ENCODE measurements around the gene COX4I1. TPM values are rescaled to one million over a fixed set of nuclear protein-coding genes. Genes with fewer than 3 reads are reported as not detected.

COX4I1 gene
- total and polyA plus RNA-seq, 4 donors, result 245 to 1,007 (median 419) TPM

DNA sequence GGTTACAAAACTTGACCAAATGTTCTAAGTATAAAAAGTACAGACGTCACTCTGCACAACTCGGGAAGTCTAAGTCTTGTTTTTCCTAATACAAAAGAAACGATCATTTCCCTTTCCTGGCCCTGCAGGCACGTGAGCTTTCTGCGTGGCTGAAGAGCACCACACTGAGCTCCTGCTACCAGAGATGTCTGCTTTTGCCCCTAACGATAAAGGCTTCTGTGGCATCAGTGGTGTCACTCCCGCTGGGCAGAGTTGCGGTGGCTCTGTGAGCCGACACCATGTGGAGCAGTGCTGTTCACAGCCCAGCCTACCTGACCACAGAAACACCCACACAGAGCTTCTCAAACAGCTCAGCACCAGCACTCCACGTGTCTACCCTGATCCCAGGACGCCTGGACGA lies 20.6 kb upstream of the COX4I1 start:
- 89 to 90% methylated on average over 12 of the region's 12 CpGs for WGBS, 2 donors
- no peaks in the 10 kb centered on the region for H3K4me1 ChIP-seq (ENCODE audit: control insufficient read depth in 1 of 2, insufficient read depth in 2 of 2, low read length in 2 of 2)
- H3K36me3 ChIP-seq (ENCODE audit: control insufficient read depth in 1 of 2, insufficient read depth in 2 of 2, low read length in 1 of 2), result peaks cover 7 to 10% of the 10 kb centered on the region in 2 donors
- no peaks in the 10 kb centered on the region for H3K27me3 ChIP-seq (ENCODE audit: control insufficient read depth in 1 of 2, insufficient read depth in 2 of 2, low read length in 1 of 2)
- peak in 1 of 2 donors; percentile 27 for DNase-seq
- ATAC-seq (ENCODE audit: low FRiP score), result peak; percentile 19
- no peak overlapping the region for H3K4me3 ChIP-seq (ENCODE audit: low read length in 2 of 2)
- intact Hi-C loops (cut with DNase I), result no loop called here
- no peak overlapping the region for H3K27ac ChIP-seq (ENCODE audit: low read depth in 1 of 2, low read length in 2 of 2)
- no peaks in the 10 kb centered on the region for H3K9me3 ChIP-seq (ENCODE audit: control insufficient read depth, low read length)

DNA sequence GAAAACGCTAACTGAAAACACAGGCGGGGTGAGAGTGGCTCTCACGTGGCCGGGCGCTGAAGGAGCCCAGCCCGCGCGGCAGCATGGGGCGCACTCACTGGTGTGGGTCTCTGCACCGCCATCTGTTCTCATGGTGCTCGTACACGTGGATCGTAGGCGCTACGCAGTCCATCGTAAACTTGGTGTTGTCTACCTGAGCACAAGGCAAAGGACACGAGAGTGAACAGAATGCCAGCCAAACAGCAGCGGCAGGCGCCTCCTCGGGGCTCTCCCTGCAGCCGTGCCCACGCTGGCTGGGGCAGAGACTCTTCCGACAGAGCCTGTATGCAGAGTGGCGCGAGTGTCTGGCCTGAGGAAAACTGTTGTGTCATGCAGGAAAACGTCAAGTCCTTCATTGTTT lies 19.2 kb upstream of the COX4I1 start:
- ATAC-seq (ENCODE audit: low FRiP score), result no peak
- no peaks in the 10 kb centered on the region for H3K9me3 ChIP-seq (ENCODE audit: control insufficient read depth, low read length)
- H3K36me3 ChIP-seq (ENCODE audit: control insufficient read depth in 1 of 2, insufficient read depth in 2 of 2, low read length in 1 of 2), result peaks cover 7 to 10% of the 10 kb centered on the region in 2 donors
- H3K4me3 ChIP-seq (ENCODE audit: low read length in 2 of 2), result no peak overlapping the region
- WGBS, 2 donors, result 91 to 92% methylated on average over 26 of the region's 26 CpGs
- H3K27ac ChIP-seq (ENCODE audit: low read depth in 1 of 2, low read length in 2 of 2), result no peak overlapping the region
- H3K27me3 ChIP-seq (ENCODE audit: control insufficient read depth in 1 of 2, insufficient read depth in 2 of 2, low read length in 1 of 2), result no peaks in the 10 kb centered on the region
- no peak for DNase-seq
- intact Hi-C loops (cut with DNase I), result no loop called here
- no peaks in the 10 kb centered on the region for H3K4me1 ChIP-seq (ENCODE audit: control insufficient read depth in 1 of 2, insufficient read depth in 2 of 2, low read length in 2 of 2)

DNA sequence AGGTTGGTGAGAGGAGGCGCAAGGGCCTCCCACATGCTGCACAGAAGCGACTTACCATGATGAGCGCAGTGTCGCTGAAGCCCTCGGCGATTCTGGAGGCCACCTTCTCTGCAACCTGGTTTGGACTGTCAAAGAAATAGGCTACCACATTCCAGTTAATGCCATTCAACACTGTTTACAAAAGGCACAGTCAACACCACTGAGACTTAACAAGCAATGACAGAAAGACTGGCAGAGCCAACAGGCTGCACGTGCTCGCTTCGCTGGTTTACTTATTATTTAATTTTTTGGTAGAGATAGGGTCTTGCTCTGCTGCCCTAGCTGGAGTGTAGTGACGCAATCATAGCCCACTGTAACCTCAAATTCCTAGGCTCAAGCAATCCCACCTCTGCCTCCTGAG lies 18.3 kb upstream of the COX4I1 start:
- Histone ChIP-seq H3K4me3 (ENCODE audit: low read length in 2 of 2) (no peak overlapping the region), H3K27ac (ENCODE audit: low read depth in 1 of 2, low read length in 2 of 2) (no peak overlapping the region), H3K4me1 (ENCODE audit: control insufficient read depth in 1 of 2, insufficient read depth in 2 of 2, low read length in 2 of 2) (no peaks in the 10 kb centered on the region), H3K9me3 (ENCODE audit: control insufficient read depth, low read length) (no peaks in the 10 kb centered on the region), H3K36me3 (ENCODE audit: control insufficient read depth in 1 of 2, insufficient read depth in 2 of 2, low read length in 1 of 2) (peaks cover 7 to 10% of the 10 kb centered on the region in 2 donors), H3K27me3 (ENCODE audit: control insufficient read depth in 1 of 2, insufficient read depth in 2 of 2, low read length in 1 of 2) (no peaks in the 10 kb centered on the region)
- no peak for ATAC-seq (ENCODE audit: low FRiP score)
- intact Hi-C loops (cut with DNase I), result no loop called here
- DNase-seq, result no peak
- 88 to 89% methylated on average over 10 of the region's 10 CpGs for whole genome bisulfite sequencing, 2 donors

DNA sequence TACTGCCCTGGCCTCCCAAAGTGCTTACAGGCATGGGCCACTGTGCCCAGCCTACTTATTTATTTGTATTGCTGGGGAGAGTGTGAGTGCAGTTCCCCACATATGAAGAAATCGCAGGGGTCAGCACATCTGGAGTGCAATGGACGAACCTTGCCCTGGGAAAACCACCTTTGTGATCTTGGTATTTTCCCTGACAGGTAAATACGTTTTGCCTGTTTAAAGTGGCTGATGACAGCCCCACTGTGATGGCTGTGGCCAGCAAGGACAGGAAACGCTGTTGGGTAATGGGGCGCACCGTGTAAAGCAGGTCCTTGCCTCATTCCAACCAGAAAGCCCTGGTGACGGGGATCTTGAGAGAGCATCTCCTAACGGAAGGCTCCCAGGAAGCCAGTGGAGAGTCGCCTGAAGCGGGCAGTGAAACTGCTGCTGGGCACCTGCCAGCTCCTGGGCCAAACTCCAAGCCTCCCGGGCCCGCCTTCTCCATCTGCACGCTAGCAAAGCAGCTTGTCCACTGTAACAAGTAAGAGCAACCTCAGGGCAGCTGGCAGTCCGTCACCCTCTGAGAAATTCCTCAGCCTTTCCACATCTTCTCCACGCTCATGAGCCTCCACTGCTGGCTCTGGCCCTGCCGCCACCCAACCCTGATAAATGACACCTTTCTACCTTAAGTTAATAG lies 17.7 kb upstream of the COX4I1 start:
- peak; percentile 46 for ATAC-seq (ENCODE audit: low FRiP score)
- intact Hi-C loops (cut with DNase I), result no loop called here
- peaks cover 7 to 10% of the 10 kb centered on the region in 2 donors for H3K36me3 ChIP-seq (ENCODE audit: control insufficient read depth in 1 of 2, insufficient read depth in 2 of 2, low read length in 1 of 2)
- H3K4me3 ChIP-seq (ENCODE audit: low read length in 2 of 2), result no peak overlapping the region
- H3K27ac ChIP-seq (ENCODE audit: low read depth in 1 of 2, low read length in 2 of 2), result no peak overlapping the region
- DNase-seq, result peak; percentile 65 to 88
- H3K9me3 ChIP-seq (ENCODE audit: control insufficient read depth, low read length), result no peaks in the 10 kb centered on the region
- 27% methylated on average over 16 of the region's 16 CpGs for WGBS, 2 donors
- no peaks in the 10 kb centered on the region for H3K27me3 ChIP-seq (ENCODE audit: control insufficient read depth in 1 of 2, insufficient read depth in 2 of 2, low read length in 1 of 2)
- H3K4me1 ChIP-seq (ENCODE audit: control insufficient read depth in 1 of 2, insufficient read depth in 2 of 2, low read length in 2 of 2), result no peaks in the 10 kb centered on the region

DNA sequence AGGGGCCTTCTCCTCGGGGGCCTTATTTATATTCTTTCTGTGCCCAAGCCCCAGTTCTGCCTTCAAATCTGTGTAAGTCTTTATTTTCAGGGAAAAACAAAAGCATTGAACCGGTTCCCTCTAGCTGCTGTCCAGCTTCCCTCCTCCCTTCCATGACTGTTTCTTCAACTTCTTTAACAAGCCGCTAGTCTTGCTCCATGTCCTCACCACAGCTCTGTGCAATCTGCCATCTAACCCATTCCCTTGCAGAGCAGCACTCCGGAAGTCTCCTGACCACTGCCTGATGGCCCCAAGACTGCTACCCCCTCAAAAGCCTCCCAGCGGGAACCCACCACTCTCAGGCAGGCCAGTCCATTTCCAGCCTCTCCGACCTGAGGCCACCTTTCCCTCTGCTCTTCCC lies 17.0 kb upstream of the COX4I1 start:
- Histone ChIP-seq H3K36me3 (ENCODE audit: control insufficient read depth in 1 of 2, insufficient read depth in 2 of 2, low read length in 1 of 2) (peaks cover 4 to 11% of the 10 kb centered on the region in 2 donors), H3K9me3 (ENCODE audit: control insufficient read depth, low read length) (no peaks in the 10 kb centered on the region), H3K4me1 (ENCODE audit: control insufficient read depth in 1 of 2, insufficient read depth in 2 of 2, low read length in 2 of 2) (no peaks in the 10 kb centered on the region), H3K4me3 (ENCODE audit: low read length in 2 of 2) (no peak overlapping the region), H3K27ac (ENCODE audit: low read depth in 1 of 2, low read length in 2 of 2) (no peak overlapping the region), H3K27me3 (ENCODE audit: control insufficient read depth in 1 of 2, insufficient read depth in 2 of 2, low read length in 1 of 2) (no peaks in the 10 kb centered on the region)
- peak in 1 of 2 donors; percentile 23 for DNase-seq
- intact Hi-C loops (cut with DNase I), result no loop called here
- ATAC-seq (ENCODE audit: low FRiP score), result no peak
- 47 to 49% methylated on average over 6 of the region's 6 CpGs for WGBS, 2 donors

DNA sequence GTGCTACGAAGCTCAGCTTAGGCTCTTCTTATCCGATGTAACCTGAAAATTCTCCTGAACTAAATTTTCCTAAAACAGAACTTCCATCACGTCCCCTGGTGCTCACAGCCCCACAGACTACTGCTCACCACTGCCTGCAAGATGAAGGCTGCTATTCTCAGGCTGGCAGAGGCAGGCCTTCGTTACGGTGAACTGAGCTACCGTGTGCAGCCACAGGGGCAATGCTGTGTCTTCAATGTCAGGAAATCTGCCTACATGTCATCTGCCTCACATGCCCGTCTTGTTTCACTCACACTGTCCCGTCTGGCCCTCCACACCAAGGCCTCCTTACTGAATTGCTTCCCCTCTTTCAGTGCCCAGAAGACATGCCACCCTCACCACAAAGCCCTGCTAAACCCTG lies 16.1 kb upstream of the COX4I1 start:
- no peaks in the 10 kb centered on the region for H3K9me3 ChIP-seq (ENCODE audit: control insufficient read depth, low read length)
- ATAC-seq (ENCODE audit: low FRiP score), result no peak
- no peaks in the 10 kb centered on the region for H3K4me1 ChIP-seq (ENCODE audit: control insufficient read depth in 1 of 2, insufficient read depth in 2 of 2, low read length in 2 of 2)
- H3K27me3 ChIP-seq (ENCODE audit: control insufficient read depth in 1 of 2, insufficient read depth in 2 of 2, low read length in 1 of 2), result no peaks in the 10 kb centered on the region
- no peak overlapping the region for H3K27ac ChIP-seq (ENCODE audit: low read depth in 1 of 2, low read length in 2 of 2)
- WGBS, 2 donors, result 95 to 97% methylated on average over 8 of the region's 8 CpGs
- intact Hi-C loops (cut with DNase I), result no loop called here
- H3K4me3 ChIP-seq (ENCODE audit: low read length in 2 of 2), result no peak overlapping the region
- no peak for DNase-seq
- peaks cover 4 to 13% of the 10 kb centered on the region in 2 donors for H3K36me3 ChIP-seq (ENCODE audit: control insufficient read depth in 1 of 2, insufficient read depth in 2 of 2, low read length in 1 of 2)

DNA sequence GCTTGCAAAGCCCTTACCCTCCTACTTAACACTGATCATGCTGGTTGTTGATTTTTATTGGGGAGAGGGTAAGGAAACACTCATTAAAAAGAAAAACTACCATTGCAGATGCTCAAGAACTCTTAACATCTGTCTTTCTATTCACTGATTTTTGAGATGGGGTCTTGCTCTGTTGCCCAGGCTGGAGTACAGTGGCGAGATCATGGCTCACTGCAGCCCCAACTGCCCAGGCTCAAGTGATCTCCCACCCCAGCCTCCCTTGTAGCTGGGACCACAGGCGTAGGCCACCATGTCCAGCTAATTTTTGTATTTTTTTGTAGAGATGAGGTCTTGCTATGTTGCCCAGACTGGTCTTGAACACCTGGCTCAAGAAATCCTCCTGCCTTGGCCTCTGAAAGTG lies 14.7 kb upstream of the COX4I1 start:
- 92 to 94% methylated on average over 2 of the region's 2 CpGs for WGBS, 2 donors
- Histone ChIP-seq H3K9me3 (ENCODE audit: control insufficient read depth, low read length) (no peaks in the 10 kb centered on the region), H3K36me3 (ENCODE audit: control insufficient read depth in 1 of 2, insufficient read depth in 2 of 2, low read length in 1 of 2) (peaks cover 0 to 9% of the 10 kb centered on the region in 2 donors), H3K4me1 (ENCODE audit: control insufficient read depth in 1 of 2, insufficient read depth in 2 of 2, low read length in 2 of 2) (no peaks in the 10 kb centered on the region), H3K4me3 (ENCODE audit: low read length in 2 of 2) (no peak overlapping the region), H3K27me3 (ENCODE audit: control insufficient read depth in 1 of 2, insufficient read depth in 2 of 2, low read length in 1 of 2) (no peaks in the 10 kb centered on the region), H3K27ac (ENCODE audit: low read depth in 1 of 2, low read length in 2 of 2) (no peak overlapping the region)
- DNase-seq (no peak), ATAC-seq (ENCODE audit: low FRiP score) (no peak)
- intact Hi-C loops (cut with DNase I), result no loop called here

DNA sequence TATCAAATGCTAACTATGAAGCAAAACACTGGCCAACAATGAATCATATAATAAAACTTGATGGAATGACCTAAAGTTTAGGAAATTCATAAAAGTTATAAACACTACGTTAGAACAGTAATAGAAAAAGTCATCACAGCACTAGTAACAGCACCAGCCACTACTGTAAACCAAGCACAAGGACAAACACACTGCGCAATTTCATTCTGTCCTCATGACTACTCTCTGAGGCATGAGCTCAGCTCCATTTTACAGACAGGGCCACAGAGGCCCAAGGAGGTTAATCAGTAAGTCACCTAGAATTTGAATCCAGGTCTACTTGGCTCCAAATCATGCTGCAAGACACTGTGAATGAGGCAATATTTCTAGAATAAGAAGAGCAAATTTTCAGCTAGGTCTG lies 13.6 kb upstream of the COX4I1 start:
- intact Hi-C loops (cut with DNase I), result no loop called here
- 87 to 88% methylated on average over 2 of the region's 2 CpGs for WGBS, 2 donors
- Histone ChIP-seq H3K9me3 (ENCODE audit: control insufficient read depth, low read length) (no peaks in the 10 kb centered on the region), H3K4me3 (ENCODE audit: low read length in 2 of 2) (no peak overlapping the region), H3K27ac (ENCODE audit: low read depth in 1 of 2, low read length in 2 of 2) (no peak overlapping the region), H3K27me3 (ENCODE audit: control insufficient read depth in 1 of 2, insufficient read depth in 2 of 2, low read length in 1 of 2) (no peaks in the 10 kb centered on the region), H3K36me3 (ENCODE audit: control insufficient read depth in 1 of 2, insufficient read depth in 2 of 2, low read length in 1 of 2) (peaks cover 0 to 6% of the 10 kb centered on the region in 2 donors), H3K4me1 (ENCODE audit: control insufficient read depth in 1 of 2, insufficient read depth in 2 of 2, low read length in 2 of 2) (no peaks in the 10 kb centered on the region)
- ATAC-seq (ENCODE audit: low FRiP score) (no peak), DNase-seq (no peak)

DNA sequence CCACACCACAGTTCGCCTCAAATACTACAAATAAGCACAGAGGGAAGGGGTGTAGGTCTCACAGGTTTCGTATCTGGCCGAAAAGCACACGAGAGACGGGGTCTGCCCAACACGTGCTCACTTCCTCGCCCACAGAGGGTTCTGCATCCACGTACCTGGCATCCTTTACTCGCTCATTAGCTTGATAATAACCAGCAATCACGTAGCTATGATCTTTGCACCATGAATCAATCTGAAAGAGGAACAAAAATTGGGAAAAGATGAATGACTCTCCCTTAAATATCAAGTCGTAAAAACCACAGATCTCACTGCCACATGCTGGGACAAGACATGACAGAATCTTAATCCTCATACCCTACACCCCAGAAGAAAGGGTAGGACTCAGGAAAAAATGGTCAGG lies 10.7 kb upstream of the COX4I1 start:
- 89 to 93% methylated on average over 11 of the region's 11 CpGs for WGBS, 2 donors
- H3K9me3 ChIP-seq (ENCODE audit: control insufficient read depth, low read length), result no peaks in the 10 kb centered on the region
- H3K4me1 ChIP-seq (ENCODE audit: control insufficient read depth in 1 of 2, insufficient read depth in 2 of 2, low read length in 2 of 2), result no peaks in the 10 kb centered on the region
- peaks cover 0 to 6% of the 10 kb centered on the region in 2 donors for H3K36me3 ChIP-seq (ENCODE audit: control insufficient read depth in 1 of 2, insufficient read depth in 2 of 2, low read length in 1 of 2)
- H3K27me3 ChIP-seq (ENCODE audit: control insufficient read depth in 1 of 2, insufficient read depth in 2 of 2, low read length in 1 of 2), result no peaks in the 10 kb centered on the region
- ATAC-seq (ENCODE audit: low FRiP score), result no peak
- no peak overlapping the region for H3K4me3 ChIP-seq (ENCODE audit: low read length in 2 of 2)
- DNase-seq, result no peak
- H3K27ac ChIP-seq (ENCODE audit: low read depth in 1 of 2, low read length in 2 of 2), result no peak overlapping the region
- intact Hi-C loops (cut with DNase I), result no loop called here
